H7 (cell line): Measurements from ENCODE around the gene TMEM271. TPM values are rescaled to one million over a fixed set of nuclear protein-coding genes. Genes with fewer than 3 reads are reported as not detected.

Source experiments
- DNase-seq: peaks from one replicate; pipeline ENCODE4 v3.0.0; 2012
- H3K27me3 ChIP-seq: 2 replicates; pipeline ENCODE4 v1.6.0; 2011; ENCODE audit warnings: mild to moderate bottlenecking, low read length; ENCODE audit not compliant: control insufficient read depth, insufficient read depth
- H3K36me3 ChIP-seq: replicated peaks from 2 replicates; pipeline ENCODE4 v1.5.1; 2011; ENCODE audit warnings: low read length; ENCODE audit not compliant: control insufficient read depth, insufficient read depth
- H3K4me3 ChIP-seq: 2 replicates; pipeline ENCODE4 v1.5.1; 2011; ENCODE audit warnings: low read depth, mild to moderate bottlenecking, control low read depth, low read length, moderate library complexity; ENCODE audit not compliant: insufficient read depth
- total RNA-seq: library from RNA; depleted of rRNA; stranded (reverse); fragments of >200 nt; shearing (Covaris generic); gene quantifications from 2 replicates; pipeline ENCODE4 v1.2.3, GENCODE V29; 2014; rRNA removed

TMEM271 gene
- 0.41 and 0.59 TPM in 2 replicates for total RNA-seq

GRCh38 chr4:576245-576821 is at the start of gene TMEM271:
TSS of gene TMEM271 (minus strand) at chr4:576295. CDS start at chr4:576062, 233 bp downstream.
- peak; percentile 89 for DNase-seq
- H3K36me3 ChIP-seq: no peaks in the 10 kb centered on the region
- peak within 1 kb of the TSS; percentile 57 for H3K4me3 ChIP-seq
- peaks cover 71% of the 10 kb centered on the region for H3K27me3 ChIP-seq

- no peak for DNase-seq
- H3K27me3 ChIP-seq: no peaks in the 10 kb centered on the region
- no peaks in the 10 kb centered on the region for H3K36me3 ChIP-seq
- H3K4me3 ChIP-seq: no peak overlapping the region
Measured at GRCh38 chr4:625631-626161, 49.6 kb upstream of the TMEM271 start.

GRCh38 chr4:624705-625590 is 48.9 kb upstream of the TMEM271 start, which contains the start of gene PDE6B:
TSS of gene PDE6B (plus strand) at chr4:625573. CDS start at chr4:625627, 54 bp downstream.
- no peaks in the 10 kb centered on the region for H3K36me3 ChIP-seq
- H3K27me3 ChIP-seq: no peaks in the 10 kb centered on the region
- DNase-seq: peak; percentile 89
- no peak within 1 kb of the TSS for H3K4me3 ChIP-seq

- peak; percentile 79 for DNase-seq
- Histone ChIP-seq H3K36me3 (no peaks in the 10 kb centered on the region), H3K4me3 (no peak overlapping the region), H3K27me3 (no peaks in the 10 kb centered on the region)
Measured at GRCh38 chr4:623914-624566, 47.9 kb upstream of the TMEM271 start.

GRCh38 chr4:622996-623913 is 47.2 kb upstream of the TMEM271 start:
- H3K4me3 ChIP-seq: no peak overlapping the region
- no peaks in the 10 kb centered on the region for H3K27me3 ChIP-seq
- no peaks in the 10 kb centered on the region for H3K36me3 ChIP-seq
- peak; percentile 39 for DNase-seq

- Histone ChIP-seq H3K4me3 (no peak overlapping the region), H3K27me3 (no peaks in the 10 kb centered on the region)
- DNase-seq: peak; percentile 34
Measured at GRCh38 chr4:622071-622995, 46.2 kb upstream of the TMEM271 start.

GRCh38 chr4:621296-622070 is 45.4 kb upstream of the TMEM271 start:
- Histone ChIP-seq H3K4me3 (no peak overlapping the region), H3K27me3 (no peaks in the 10 kb centered on the region), H3K36me3 (no peaks in the 10 kb centered on the region)
- DNase-seq: peak; percentile 44

More at GRCh38 chr4:622071-622995, 46.2 kb upstream of the TMEM271 start:
- H3K36me3 ChIP-seq: no peaks in the 10 kb centered on the region

- no peaks in the 10 kb centered on the region for H3K36me3 ChIP-seq
- DNase-seq: peak; percentile 46
- H3K4me3 ChIP-seq: no peak overlapping the region
- no peaks in the 10 kb centered on the region for H3K27me3 ChIP-seq
Measured at GRCh38 chr4:620851-621261, 44.8 kb upstream of the TMEM271 start.

GRCh38 chr4:620201-620600 is 44.1 kb upstream of the TMEM271 start:
- Histone ChIP-seq H3K36me3 (no peaks in the 10 kb centered on the region), H3K27me3 (no peaks in the 10 kb centered on the region), H3K4me3 (no peak overlapping the region)
- DNase-seq: no peak

- Histone ChIP-seq H3K36me3 (no peaks in the 10 kb centered on the region), H3K4me3 (no peak overlapping the region), H3K27me3 (no peaks in the 10 kb centered on the region)
- peak; percentile 70 for DNase-seq
Measured at GRCh38 chr4:617644-618641, 41.8 kb upstream of the TMEM271 start.

- H3K4me3 ChIP-seq: no peak overlapping the region
- H3K27me3 ChIP-seq: no peaks in the 10 kb centered on the region
- DNase-seq: peak; percentile 38
- H3K36me3 ChIP-seq: no peaks in the 10 kb centered on the region
Measured at GRCh38 chr4:616911-617643, 41.0 kb upstream of the TMEM271 start.
